Hepatocyte (in vitro differentiated cells): ENCODE measurements around the gene FHDC1. TPM values are rescaled to one million over a fixed set of nuclear protein-coding genes. Genes with fewer than 3 reads are reported as not detected.

Experiments
- DNase-seq: peaks from one replicate; pipeline ENCODE4 v3.0.0-alpha.2; 2016; ENCODE audit warnings: low spot score
- H2AFZ ChIP-seq: fragments of 200-600 bp; sonication (generic); 2 replicates; pipeline ENCODE4 v1.6.0; 2016; ENCODE audit warnings: antibody characterized with exemption, mild to moderate bottlenecking
- H3K27ac ChIP-seq: fragments of 200-600 bp; sonication (generic); 2 replicates; pipeline ENCODE4 v1.5.1; 2016; ENCODE audit warnings: mild to moderate bottlenecking
- H3K27me3 ChIP-seq: fragments of 200-600 bp; sonication (generic); 2 replicates; pipeline ENCODE4 v1.6.1; 2016
- H3K36me3 ChIP-seq: fragments of 200-600 bp; sonication (generic); replicated peaks from 2 replicates; pipeline ENCODE4 v1.5.1; 2016; ENCODE audit warnings: low read depth; ENCODE audit not compliant: insufficient read depth
- H3K4me1 ChIP-seq: fragments of 200-600 bp; sonication (generic); 2 replicates; pipeline ENCODE4 v1.5.1; 2016; ENCODE audit warnings: mild to moderate bottlenecking, moderate library complexity; ENCODE audit not compliant: insufficient read depth
- H3K4me2 ChIP-seq: fragments of 200-600 bp; sonication (generic); 2 replicates; pipeline ENCODE4 v1.6.0; 2016
- H3K4me3 ChIP-seq: fragments of 200-600 bp; sonication (generic); 2 replicates; pipeline ENCODE4 v1.5.1; 2016; ENCODE audit warnings: mild to moderate bottlenecking
- H3K79me2 ChIP-seq: fragments of 200-600 bp; sonication (generic); 2 replicates; pipeline ENCODE4 v1.6.0; 2017; ENCODE audit warnings: mild to moderate bottlenecking
- H3K9me2 ChIP-seq: fragments of 200-600 bp; sonication (generic); replicated peaks from 2 replicates; pipeline ENCODE4 v1.6.0; 2017; ENCODE audit warnings: mild to moderate bottlenecking; ENCODE audit not compliant: insufficient read depth
- H3K9me3 ChIP-seq: fragments of 200-600 bp; sonication (generic); 2 replicates; pipeline ENCODE4 v1.5.1; 2016; ENCODE audit warnings: low read depth, mild to moderate bottlenecking
- H4K20me1 ChIP-seq: fragments of 200-600 bp; sonication (generic); 2 replicates; pipeline ENCODE4 v1.6.0; 2016; ENCODE audit warnings: mild to moderate bottlenecking; ENCODE audit not compliant: insufficient read depth, poor library complexity, severe bottlenecking
- EZH2 ChIP-seq: fragments of 200-600 bp; sonication (generic); IDR thresholded peaks from 2 replicates; pipeline ENCODE4 v1.6.1; 2016; ENCODE audit warnings: antibody characterized with exemption, mild to moderate bottlenecking, borderline replicate concordance
- EZH2phosphoT487 ChIP-seq: fragments of 200-600 bp; sonication (generic); IDR thresholded peaks from one replicate; pipeline ENCODE4 v1.6.1; 2018; ENCODE audit warnings: antibody characterized with exemption, mild to moderate bottlenecking, low read depth, moderate library complexity; ENCODE audit not compliant: unreplicated experiment, severe bottlenecking
- WGBS: methylation state at CpG from one replicate; pipeline ENCODE4 v1.1.6; 2016; ENCODE audit warnings: low lambda C conversion rate; ENCODE audit errors: missing lambda C conversion rate; 5-methylcytosine and 5-hydroxymethylcytosine counted together
- polyA plus RNA-seq: library from polyadenylated mRNA; unstranded; fragments of >200 nt; fragmentation: Nextera tagmentation; extraction: Ambion mirVana; gene quantifications from 2 replicates; pipeline ENCODE4 v1.2.1, GENCODE V29; 2016
- total RNA-seq: library from RNA; depleted of rRNA; stranded (reverse); fragments of >200 nt; gene quantifications from 2 replicates; pipeline ENCODE4 v1.2.3, GENCODE V29; 2014
- TF ChIP-seq, protein P1 (sequence below): fragments of 200-600 bp; sonication (generic); IDR thresholded peaks from 2 replicates; pipeline ENCODE4 v1.5.1; 2016; ENCODE audit warnings: antibody characterized with exemption, mild to moderate bottlenecking; ENCODE audit not compliant: poor library complexity

Gene FHDC1
- total and polyA plus RNA-seq, 2 experiments from 2014 or later = 2.1 to 3.1 TPM

DNA sequence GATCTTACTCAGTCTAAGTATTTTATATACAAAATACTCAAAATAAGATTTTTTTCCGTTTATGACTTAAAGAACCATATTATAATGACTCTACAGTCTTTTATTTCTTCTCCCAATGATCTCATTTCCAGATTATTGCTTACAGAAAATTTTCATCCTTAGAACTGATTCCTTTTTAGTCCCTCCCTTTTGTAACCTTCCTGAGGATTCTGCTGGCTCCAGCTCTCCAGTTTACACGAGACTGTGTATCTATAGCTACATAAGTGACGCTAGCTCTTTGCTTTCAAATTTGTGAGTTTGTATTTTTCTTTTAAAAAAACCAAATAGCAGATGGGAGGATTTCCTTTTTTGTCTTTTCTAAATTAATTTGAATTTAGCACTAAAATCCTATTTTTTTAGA lies 24.0 kb downstream of the FHDC1 start:
- H3K36me3 ChIP-seq = no peaks in the 10 kb centered on the region
- H3K9me3 ChIP-seq = no peaks in the 10 kb centered on the region
- H4K20me1 ChIP-seq = no peaks in the 10 kb centered on the region
- H3K27me3 ChIP-seq = no peaks in the 10 kb centered on the region
- H3K4me3 ChIP-seq = no peak overlapping the region
- H2AFZ ChIP-seq = no peak overlapping the region
- no peaks in the 10 kb centered on the region for H3K79me2 ChIP-seq
- no peak for DNase-seq
- no peaks in the 10 kb centered on the region for H3K9me2 ChIP-seq
- TF ChIP-seq, protein P1, sequence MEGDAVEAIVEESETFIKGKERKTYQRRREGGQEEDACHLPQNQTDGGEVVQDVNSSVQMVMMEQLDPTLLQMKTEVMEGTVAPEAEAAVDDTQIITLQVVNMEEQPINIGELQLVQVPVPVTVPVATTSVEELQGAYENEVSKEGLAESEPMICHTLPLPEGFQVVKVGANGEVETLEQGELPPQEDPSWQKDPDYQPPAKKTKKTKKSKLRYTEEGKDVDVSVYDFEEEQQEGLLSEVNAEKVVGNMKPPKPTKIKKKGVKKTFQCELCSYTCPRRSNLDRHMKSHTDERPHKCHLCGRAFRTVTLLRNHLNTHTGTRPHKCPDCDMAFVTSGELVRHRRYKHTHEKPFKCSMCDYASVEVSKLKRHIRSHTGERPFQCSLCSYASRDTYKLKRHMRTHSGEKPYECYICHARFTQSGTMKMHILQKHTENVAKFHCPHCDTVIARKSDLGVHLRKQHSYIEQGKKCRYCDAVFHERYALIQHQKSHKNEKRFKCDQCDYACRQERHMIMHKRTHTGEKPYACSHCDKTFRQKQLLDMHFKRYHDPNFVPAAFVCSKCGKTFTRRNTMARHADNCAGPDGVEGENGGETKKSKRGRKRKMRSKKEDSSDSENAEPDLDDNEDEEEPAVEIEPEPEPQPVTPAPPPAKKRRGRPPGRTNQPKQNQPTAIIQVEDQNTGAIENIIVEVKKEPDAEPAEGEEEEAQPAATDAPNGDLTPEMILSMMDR = no peak
- TF ChIP-seq EZH2phosphoT487 (no peak), EZH2 (no peak)
- peaks cover 31% of the 10 kb centered on the region for H3K4me1 ChIP-seq
- 93% methylated on average over 3 of the region's 3 CpGs for WGBS
- H3K4me2 ChIP-seq = no peak overlapping the region
- H3K27ac ChIP-seq = no peak overlapping the region

DNA sequence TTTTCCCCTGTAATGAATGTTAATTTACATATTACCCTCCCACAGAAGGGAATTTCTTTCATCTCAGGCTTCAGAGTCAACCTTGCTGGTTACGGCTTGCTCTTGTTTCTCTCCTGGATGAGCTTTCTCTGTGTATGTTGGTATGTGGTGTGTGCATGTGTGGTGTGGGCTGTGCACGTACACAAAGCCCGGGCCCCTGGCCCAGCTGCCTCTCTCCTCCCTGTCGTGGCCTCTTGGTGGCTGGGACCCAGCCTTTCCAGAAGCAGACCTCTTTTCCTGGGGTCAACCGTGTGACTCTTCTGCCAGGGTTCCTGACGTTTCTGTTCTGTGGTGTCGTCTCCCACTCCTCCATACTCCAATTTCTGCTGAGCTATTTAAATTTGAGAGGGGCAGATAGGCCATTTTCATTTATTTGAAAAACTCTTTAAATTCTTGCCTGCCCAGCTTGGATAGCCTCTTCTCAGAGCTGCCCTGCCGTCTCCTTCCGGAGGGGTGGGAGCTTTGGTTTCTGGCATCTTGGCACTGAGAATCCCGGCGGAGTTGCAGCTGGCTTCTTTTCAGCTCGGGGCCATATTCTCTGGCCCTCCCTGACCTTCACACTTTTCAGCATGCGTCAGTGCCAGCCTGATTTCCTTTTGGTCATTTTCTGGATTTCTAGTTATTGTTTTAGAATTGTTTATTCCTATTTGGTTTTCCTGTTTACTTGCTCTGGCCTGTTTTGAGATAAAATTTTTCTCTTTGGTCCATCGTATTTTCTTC lies 25.1 kb downstream of the FHDC1 start:
- no peaks in the 10 kb centered on the region for H3K79me2 ChIP-seq
- H3K9me3 ChIP-seq = no peaks in the 10 kb centered on the region
- peaks cover 28% of the 10 kb centered on the region for H3K4me1 ChIP-seq
- no peak overlapping the region for H2AFZ ChIP-seq
- TF ChIP-seq EZH2 = no peak
- no peak for TF ChIP-seq EZH2phosphoT487
- TF ChIP-seq, protein P1 = no peak
- 83% methylated on average over 14 of the region's 14 CpGs for WGBS
- no peak overlapping the region for H3K4me2 ChIP-seq
- H3K9me2 ChIP-seq = no peaks in the 10 kb centered on the region
- H3K27ac ChIP-seq = peak overlapping the region; percentile 3
- H3K36me3 ChIP-seq = no peaks in the 10 kb centered on the region
- no peak for DNase-seq
- no peaks in the 10 kb centered on the region for H4K20me1 ChIP-seq
- no peaks in the 10 kb centered on the region for H3K27me3 ChIP-seq
- H3K4me3 ChIP-seq = no peak overlapping the region

DNA sequence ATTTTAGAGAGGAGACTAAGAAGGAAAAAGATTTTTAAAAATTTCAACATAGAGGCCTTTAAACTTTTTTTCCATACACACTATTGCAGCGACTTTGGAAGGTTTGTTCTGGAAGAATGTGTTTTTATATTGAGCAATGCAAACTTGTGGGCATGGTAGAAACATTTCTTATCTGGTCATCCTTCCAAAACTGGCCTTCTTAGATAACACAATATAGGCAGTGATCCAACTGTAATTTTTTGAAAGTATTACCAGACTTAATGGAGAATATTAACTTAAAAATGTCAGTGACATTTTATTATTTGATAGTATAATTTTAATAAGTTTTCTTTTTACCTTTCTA lies 25.6 kb downstream of the FHDC1 start:
- Histone ChIP-seq H3K4me1 (peaks cover 23% of the 10 kb centered on the region), H4K20me1 (no peaks in the 10 kb centered on the region), H3K27ac (peak overlapping the region; percentile 3), H3K4me2 (no peak overlapping the region), H3K79me2 (no peaks in the 10 kb centered on the region), H3K9me3 (no peaks in the 10 kb centered on the region), H3K36me3 (no peaks in the 10 kb centered on the region), H3K27me3 (no peaks in the 10 kb centered on the region), H2AFZ (no peak overlapping the region), H3K4me3 (no peak overlapping the region), H3K9me2 (no peaks in the 10 kb centered on the region)
- WGBS = 72% methylated on average over 1 of the region's 1 CpG
- no peak for DNase-seq
- TF ChIP-seq EZH2phosphoT487 = no peak

DNA sequence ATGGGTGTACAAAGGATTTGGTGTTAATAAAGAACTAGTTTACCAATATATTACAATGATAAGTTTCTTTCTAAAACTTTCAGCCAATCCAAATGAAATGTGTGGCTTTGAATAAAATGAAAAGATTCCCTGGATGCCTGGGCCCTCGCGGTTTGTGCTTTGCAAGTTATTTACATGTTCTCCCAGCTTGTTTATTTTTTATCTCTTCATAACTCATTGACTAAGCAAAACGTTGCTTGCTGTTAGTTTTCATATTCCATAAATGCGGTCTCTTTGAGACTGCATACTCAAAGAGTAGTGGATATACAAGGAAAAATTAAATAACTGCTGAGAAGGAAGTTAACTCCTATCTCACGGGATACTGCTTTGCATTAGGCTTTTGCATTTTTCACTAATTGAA lies 26.0 kb downstream of the FHDC1 start:
- no peak overlapping the region for H3K4me2 ChIP-seq
- H2AFZ ChIP-seq = no peak overlapping the region
- no peaks in the 10 kb centered on the region for H3K79me2 ChIP-seq
- TF ChIP-seq EZH2 = no peak
- no peak overlapping the region for H3K4me3 ChIP-seq
- H3K9me2 ChIP-seq = no peaks in the 10 kb centered on the region
- H4K20me1 ChIP-seq = no peaks in the 10 kb centered on the region
- H3K27ac ChIP-seq = no peak overlapping the region
- peaks cover 19% of the 10 kb centered on the region for H3K4me1 ChIP-seq
- no peaks in the 10 kb centered on the region for H3K9me3 ChIP-seq
- H3K36me3 ChIP-seq = no peaks in the 10 kb centered on the region
- no peaks in the 10 kb centered on the region for H3K27me3 ChIP-seq
- WGBS = 81% methylated on average over 5 of the region's 5 CpGs
- no peak for DNase-seq
